Keratinocyte (primary cell): ENCODE data around the gene NXF3.
"Not testable (repeated sequence)": the region's sequence is repeated elsewhere in the genome, so short reads cannot be mapped to it uniquely, and the experiment has no call there.

Source experiments
- CTCF ChIP-seq, 3 experiments: IDR thresholded peaks in 1 of 3; conservative IDR thresholded peaks in 1 of 3; optimal IDR thresholded peaks in 1 of 3; 2 replicates in 2 of 3; 3 replicates in 1 of 3; pipeline versions ENCODE3 to v1.5.1; 2011; ENCODE audit warnings: low read length in 3 of 3, mild to moderate bottlenecking in 3 of 3, moderate library complexity in 2 of 3, control low read depth in 1 of 3, inconsistent platforms in 1 of 3; ENCODE audit not compliant: insufficient read depth in 2 of 3; ENCODE audit errors: extremely low read depth in 1 of 3
- EZH2 ChIP-seq: IDR thresholded peaks from one replicate; pipeline ENCODE4 v1.6.1; 2012; ENCODE audit warnings: inconsistent platforms, mild to moderate bottlenecking, low read length, moderate library complexity

GRCh38 chrX:103109497-103109896 is 16.6 kb upstream of the NXF3 start:
- not testable (repeated sequence) for TF ChIP-seq CTCF (optimal IDR thresholded peaks at IDR 0.05 in 1 of 3, IDR thresholded peaks at IDR 0.05 in 1 of 3, conservative IDR thresholded peaks at IDR 0.05 in 1 of 3; ENCODE audit: extremely low read depth in 1 of 3, insufficient read depth in 2 of 3, low read length in 3 of 3); EZH2
